HEK293 (cell line): ENCODE data around the gene XPO5.

ENCODE experiments used
- CTCF ChIA-PET: fragments of 350-600 bp; formaldehyde crosslinking; extraction: SDS; loops from one replicate; lab custom pipeline; 2021; ENCODE audit warnings: antibody characterized with exemption; lab: Yijun Ruan, JAX
- POLR2A ChIA-PET: fragments of 300-600 bp; formaldehyde crosslinking; extraction: SDS; loops from one replicate; lab custom pipeline; 2020; ENCODE audit warnings: antibody characterized with exemption, inconsistent platforms; lab: Yijun Ruan, JAX
- H3K27ac ChIP-seq: fragments of 200-500 bp; sonication (Bioruptor generic); 2 replicates; pipeline ENCODE4 v1.5.1; 2014; ENCODE audit warnings: low read depth, low read length, control low read depth, inconsistent platforms; ENCODE audit errors: extremely low read depth
- H3K36me3 ChIP-seq, 2 experiments: fragments of 200-500 bp in 1 of 2; sonication (Bioruptor generic) in 1 of 2; 1 replicate in 1 of 2; 2 replicates in 1 of 2; pipeline ENCODE4 v1.5.1; 2014 to 2017; ENCODE audit warnings: inconsistent platforms in 2 of 2, low read length in 2 of 2; ENCODE audit not compliant: control insufficient read depth in 2 of 2, insufficient read depth in 1 of 2
- H3K4me1 ChIP-seq: fragments of 200-500 bp; sonication (Bioruptor generic); 2 replicates; pipeline ENCODE4 v1.5.1; 2014; ENCODE audit warnings: mild to moderate bottlenecking, low read length, inconsistent platforms; ENCODE audit not compliant: control insufficient read depth, insufficient read depth
- H3K4me3 ChIP-seq: 2 replicates; pipeline ENCODE4 v1.5.1; 2011; ENCODE audit warnings: low read depth, mild to moderate bottlenecking, control low read depth, low read length, moderate library complexity
- H3K9me3 ChIP-seq: fragments of 200-500 bp; sonication (Bioruptor generic); 2 replicates; pipeline ENCODE4 v1.5.1; 2014; ENCODE audit warnings: low read depth, low read length, inconsistent platforms; ENCODE audit not compliant: control insufficient read depth, insufficient read depth
- GLI2 ChIP-seq: fragments of 450-650 bp; formaldehyde crosslinking; IDR thresholded peaks from 2 replicates; pipeline ENCODE4; 2017; ENCODE audit warnings: missing biosample characterization, missing genetic modification characterization, low read depth, borderline replicate concordance
- SETDB1 ChIP-seq: IDR thresholded peaks from one replicate; pipeline ENCODE4 v1.6.1; 2017; ENCODE audit warnings: mild to moderate bottlenecking, low read length, moderate library complexity, mixed read lengths; ENCODE audit not compliant: insufficient read length
- WT1 ChIP-seq: fragments of 450-650 bp; formaldehyde crosslinking; IDR thresholded peaks from 2 replicates; pipeline ENCODE4 v1.5.1; 2016; ENCODE audit warnings: missing biosample characterization, missing genetic modification characterization
- ZNF202 ChIP-seq: fragments of 450-650 bp; formaldehyde crosslinking; IDR thresholded peaks from 2 replicates; pipeline ENCODE4 v1.5.1; 2016; ENCODE audit warnings: missing biosample characterization, missing genetic modification characterization, borderline replicate concordance
- ZNF211 ChIP-seq: fragments of 450-650 bp; formaldehyde crosslinking; IDR thresholded peaks from 2 replicates; pipeline ENCODE4 v1.5.1; 2016; ENCODE audit warnings: low read depth, missing biosample characterization, missing genetic modification characterization
- ZNF223 ChIP-seq: fragments of 450-650 bp; formaldehyde crosslinking; IDR thresholded peaks from 2 replicates; pipeline ENCODE4 v1.5.1; 2016; ENCODE audit warnings: missing biosample characterization, missing genetic modification characterization
- ZNF350 ChIP-seq: fragments of 450-650 bp; formaldehyde crosslinking; IDR thresholded peaks from 2 replicates; pipeline ENCODE4 v1.5.0; 2017; ENCODE audit warnings: missing biosample characterization, mild to moderate bottlenecking, missing genetic modification characterization
- ZNF354C ChIP-seq: fragments of 450-650 bp; formaldehyde crosslinking; IDR thresholded peaks from 2 replicates; pipeline ENCODE4 v1.5.1; 2016; ENCODE audit warnings: missing biosample characterization, missing genetic modification characterization, low read depth, borderline replicate concordance
- ZNF473 ChIP-seq: fragments of 450-650 bp; formaldehyde crosslinking; IDR thresholded peaks from 2 replicates; pipeline ENCODE4 v1.5.1; 2017; ENCODE audit warnings: missing biosample characterization, missing genetic modification characterization
- ZNF501 ChIP-seq: fragments of 450-650 bp; formaldehyde crosslinking; IDR thresholded peaks from 2 replicates; pipeline ENCODE4 v1.5.1; 2016; ENCODE audit warnings: missing biosample characterization, missing genetic modification characterization
- ZNF571 ChIP-seq: fragments of 450-650 bp; formaldehyde crosslinking; IDR thresholded peaks from 2 replicates; pipeline ENCODE4 v1.5.0; 2017; ENCODE audit warnings: missing biosample characterization, missing genetic modification characterization
- ZNF585B ChIP-seq: fragments of 450-650 bp; formaldehyde crosslinking; IDR thresholded peaks from 2 replicates; pipeline ENCODE4 v1.5.1; 2016; ENCODE audit warnings: missing biosample characterization, missing genetic modification characterization
- ZNF621 ChIP-seq: fragments of 450-650 bp; formaldehyde crosslinking; IDR thresholded peaks from 2 replicates; pipeline ENCODE4 v1.5.1; 2017; ENCODE audit warnings: missing biosample characterization, missing genetic modification characterization
- ZNF626 ChIP-seq: fragments of 450-650 bp; sonication (Bioruptor Pico); formaldehyde crosslinking; IDR thresholded peaks from 2 replicates; pipeline ENCODE4 v1.5.1; 2018; ENCODE audit warnings: missing biosample characterization, missing genetic modification characterization, inconsistent platforms
- TF ChIP-seq, protein P1 (sequence below): fragments of 450-650 bp; formaldehyde crosslinking; IDR thresholded peaks from 2 replicates; pipeline ENCODE4 v1.5.1; 2016; ENCODE audit warnings: missing biosample characterization, missing genetic modification characterization
- TF ChIP-seq, protein P2 (sequence below): fragments of 450-650 bp; formaldehyde crosslinking; IDR thresholded peaks from 2 replicates; pipeline ENCODE4 v1.5.1; 2016; ENCODE audit warnings: missing biosample characterization, missing genetic modification characterization
- TF ChIP-seq, protein P3 (sequence below): fragments of 450-650 bp; formaldehyde crosslinking; conservative IDR thresholded peaks from 2 replicates; pipeline ENCODE4 v1.5.1; 2016; ENCODE audit warnings: low read depth, missing biosample characterization, missing genetic modification characterization
- TF ChIP-seq, protein P4 (sequence below): fragments of 450-650 bp; formaldehyde crosslinking; IDR thresholded peaks from 2 replicates; pipeline ENCODE4 v1.5.1; 2016; ENCODE audit warnings: missing biosample characterization, missing genetic modification characterization

Gene XPO5

DNA sequence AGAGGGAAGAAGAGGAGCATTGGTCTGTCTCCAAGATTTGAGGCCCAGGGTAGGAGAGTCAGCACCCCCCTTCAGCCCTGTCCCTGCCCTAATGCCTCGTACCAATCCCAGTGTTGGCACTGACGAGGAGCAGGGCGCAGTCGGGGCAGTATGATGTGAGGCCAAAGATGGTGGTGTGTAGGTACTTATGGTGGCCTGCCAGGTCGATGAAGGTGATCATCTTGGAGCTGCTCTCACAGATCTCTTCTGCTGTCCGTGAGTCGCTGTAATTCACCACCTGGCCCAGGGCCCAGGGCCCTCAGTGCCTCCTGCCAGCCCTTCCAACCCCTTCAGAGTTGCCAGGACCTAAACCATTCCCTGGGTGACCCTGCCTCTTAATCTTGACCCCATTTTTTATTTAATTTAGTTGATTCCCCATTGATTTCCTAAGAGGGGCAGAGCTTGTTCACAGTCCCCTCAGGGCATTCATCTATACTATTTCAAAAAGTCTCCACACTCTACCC lies 49.0 kb upstream of the XPO5 start:
- Histone ChIP-seq H3K27ac (no peak overlapping the region), H3K4me1 (0 out of 2 replicates have a peak, but pooled peaks cover 8% of the 10 kb centered on the region), H3K9me3 (no peaks in the 10 kb centered on the region)
- CTCF ChIA-PET: interaction anchor here (1.1 kb wide), 1 partner anchor 17 kb away, joined by 7 read pairs; no protein-coding TSS in a partner anchor
- POLR2A ChIA-PET: interaction anchor here (0.7 to 1.3 kb wide), 2 partner anchors 8 to 11 kb away, joined by 3 to 5 read pairs; partner anchors contain the start of gene MAD2L1BP
- TF ChIP-seq GLI2: no peak
- no peak for TF ChIP-seq ZNF473 (tag by site-specific recombination)
- no peak for TF ChIP-seq ZNF350
- TF ChIP-seq ZNF211 (tag by site-specific recombination): no peak
- TF ChIP-seq, protein P1, sequence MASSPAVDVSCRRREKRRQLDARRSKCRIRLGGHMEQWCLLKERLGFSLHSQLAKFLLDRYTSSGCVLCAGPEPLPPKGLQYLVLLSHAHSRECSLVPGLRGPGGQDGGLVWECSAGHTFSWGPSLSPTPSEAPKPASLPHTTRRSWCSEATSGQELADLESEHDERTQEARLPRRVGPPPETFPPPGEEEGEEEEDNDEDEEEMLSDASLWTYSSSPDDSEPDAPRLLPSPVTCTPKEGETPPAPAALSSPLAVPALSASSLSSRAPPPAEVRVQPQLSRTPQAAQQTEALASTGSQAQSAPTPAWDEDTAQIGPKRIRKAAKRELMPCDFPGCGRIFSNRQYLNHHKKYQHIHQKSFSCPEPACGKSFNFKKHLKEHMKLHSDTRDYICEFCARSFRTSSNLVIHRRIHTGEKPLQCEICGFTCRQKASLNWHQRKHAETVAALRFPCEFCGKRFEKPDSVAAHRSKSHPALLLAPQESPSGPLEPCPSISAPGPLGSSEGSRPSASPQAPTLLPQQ (tag by site-specific recombination): no peak
- TF ChIP-seq ZNF621 (tag by site-specific recombination): no peak
- TF ChIP-seq ZNF626 (tag by site-specific recombination): no peak
- TF ChIP-seq, protein P2, sequence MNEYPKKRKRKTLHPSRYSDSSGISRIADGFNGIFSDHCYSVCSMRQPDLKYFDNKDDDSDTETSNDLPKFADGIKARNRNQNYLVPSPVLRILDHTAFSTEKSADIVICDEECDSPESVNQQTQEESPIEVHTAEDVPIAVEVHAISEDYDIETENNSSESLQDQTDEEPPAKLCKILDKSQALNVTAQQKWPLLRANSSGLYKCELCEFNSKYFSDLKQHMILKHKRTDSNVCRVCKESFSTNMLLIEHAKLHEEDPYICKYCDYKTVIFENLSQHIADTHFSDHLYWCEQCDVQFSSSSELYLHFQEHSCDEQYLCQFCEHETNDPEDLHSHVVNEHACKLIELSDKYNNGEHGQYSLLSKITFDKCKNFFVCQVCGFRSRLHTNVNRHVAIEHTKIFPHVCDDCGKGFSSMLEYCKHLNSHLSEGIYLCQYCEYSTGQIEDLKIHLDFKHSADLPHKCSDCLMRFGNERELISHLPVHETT (tag by site-specific recombination): no peak
- TF ChIP-seq WT1 (tag by site-specific recombination): no peak
- no peak for TF ChIP-seq SETDB1
- no peak for TF ChIP-seq ZNF354C (tag by site-specific recombination)
- TF ChIP-seq, protein P3, sequence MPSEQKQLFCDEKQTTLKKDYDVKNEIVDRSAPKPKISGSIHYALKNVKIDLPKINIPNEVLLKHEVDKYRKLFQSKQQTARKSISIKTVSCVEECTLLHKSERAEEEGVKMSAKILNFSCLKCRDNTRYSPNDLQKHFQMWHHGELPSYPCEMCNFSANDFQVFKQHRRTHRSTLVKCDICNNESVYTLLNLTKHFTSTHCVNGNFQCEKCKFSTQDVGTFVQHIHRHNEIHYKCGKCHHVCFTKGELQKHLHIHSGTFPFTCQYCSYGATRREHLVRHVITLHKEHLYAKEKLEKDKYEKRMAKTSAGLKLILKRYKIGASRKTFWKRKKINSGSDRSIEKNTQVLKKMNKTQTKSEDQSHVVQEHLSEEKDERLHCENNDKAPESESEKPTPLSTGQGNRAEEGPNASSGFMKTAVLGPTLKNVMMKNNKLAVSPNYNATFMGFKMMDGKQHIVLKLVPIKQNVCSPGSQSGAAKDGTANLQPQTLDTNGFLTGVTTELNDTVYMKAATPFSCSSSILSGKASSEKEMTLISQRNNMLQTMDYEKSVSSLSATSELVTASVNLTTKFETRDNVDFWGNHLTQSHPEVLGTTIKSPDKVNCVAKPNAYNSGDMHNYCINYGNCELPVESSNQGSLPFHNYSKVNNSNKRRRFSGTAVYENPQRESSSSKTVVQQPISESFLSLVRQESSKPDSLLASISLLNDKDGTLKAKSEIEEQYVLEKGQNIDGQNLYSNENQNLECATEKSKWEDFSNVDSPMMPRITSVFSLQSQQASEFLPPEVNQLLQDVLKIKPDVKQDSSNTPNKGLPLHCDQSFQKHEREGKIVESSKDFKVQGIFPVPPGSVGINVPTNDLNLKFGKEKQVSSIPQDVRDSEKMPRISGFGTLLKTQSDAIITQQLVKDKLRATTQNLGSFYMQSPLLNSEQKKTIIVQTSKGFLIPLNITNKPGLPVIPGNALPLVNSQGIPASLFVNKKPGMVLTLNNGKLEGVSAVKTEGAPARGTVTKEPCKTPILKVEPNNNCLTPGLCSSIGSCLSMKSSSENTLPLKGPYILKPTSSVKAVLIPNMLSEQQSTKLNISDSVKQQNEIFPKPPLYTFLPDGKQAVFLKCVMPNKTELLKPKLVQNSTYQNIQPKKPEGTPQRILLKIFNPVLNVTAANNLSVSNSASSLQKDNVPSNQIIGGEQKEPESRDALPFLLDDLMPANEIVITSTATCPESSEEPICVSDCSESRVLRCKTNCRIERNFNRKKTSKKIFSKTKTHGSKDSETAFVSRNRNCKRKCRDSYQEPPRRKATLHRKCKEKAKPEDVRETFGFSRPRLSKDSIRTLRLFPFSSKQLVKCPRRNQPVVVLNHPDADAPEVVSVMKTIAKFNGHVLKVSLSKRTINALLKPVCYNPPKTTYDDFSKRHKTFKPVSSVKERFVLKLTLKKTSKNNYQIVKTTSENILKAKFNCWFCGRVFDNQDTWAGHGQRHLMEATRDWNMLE (tag by site-specific recombination): no peak
- no peak for TF ChIP-seq ZNF202
- TF ChIP-seq, protein P4, sequence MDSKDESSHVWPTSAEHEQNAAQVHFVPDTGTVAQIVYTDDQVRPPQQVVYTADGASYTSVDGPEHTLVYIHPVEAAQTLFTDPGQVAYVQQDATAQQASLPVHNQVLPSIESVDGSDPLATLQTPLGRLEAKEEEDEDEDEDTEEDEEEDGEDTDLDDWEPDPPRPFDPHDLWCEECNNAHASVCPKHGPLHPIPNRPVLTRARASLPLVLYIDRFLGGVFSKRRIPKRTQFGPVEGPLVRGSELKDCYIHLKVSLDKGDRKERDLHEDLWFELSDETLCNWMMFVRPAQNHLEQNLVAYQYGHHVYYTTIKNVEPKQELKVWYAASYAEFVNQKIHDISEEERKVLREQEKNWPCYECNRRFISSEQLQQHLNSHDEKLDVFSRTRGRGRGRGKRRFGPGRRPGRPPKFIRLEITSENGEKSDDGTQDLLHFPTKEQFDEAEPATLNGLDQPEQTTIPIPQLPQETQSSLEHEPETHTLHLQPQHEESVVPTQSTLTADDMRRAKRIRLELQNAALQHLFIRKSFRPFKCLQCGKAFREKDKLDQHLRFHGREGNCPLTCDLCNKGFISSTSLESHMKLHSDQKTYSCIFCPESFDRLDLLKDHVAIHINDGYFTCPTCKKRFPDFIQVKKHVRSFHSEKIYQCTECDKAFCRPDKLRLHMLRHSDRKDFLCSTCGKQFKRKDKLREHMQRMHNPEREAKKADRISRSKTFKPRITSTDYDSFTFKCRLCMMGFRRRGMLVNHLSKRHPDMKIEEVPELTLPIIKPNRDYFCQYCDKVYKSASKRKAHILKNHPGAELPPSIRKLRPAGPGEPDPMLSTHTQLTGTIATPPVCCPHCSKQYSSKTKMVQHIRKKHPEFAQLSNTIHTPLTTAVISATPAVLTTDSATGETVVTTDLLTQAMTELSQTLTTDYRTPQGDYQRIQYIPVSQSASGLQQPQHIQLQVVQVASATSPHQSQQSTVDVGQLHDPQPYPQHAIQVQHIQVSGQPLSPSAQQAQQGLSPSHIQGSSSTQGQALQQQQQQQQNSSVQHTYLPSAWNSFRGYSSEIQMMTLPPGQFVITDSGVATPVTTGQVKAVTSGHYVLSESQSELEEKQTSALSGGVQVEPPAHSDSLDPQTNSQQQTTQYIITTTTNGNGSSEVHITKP (tag by site-specific recombination): no peak
- TF ChIP-seq ZNF223 (tag by site-specific recombination): no peak
- TF ChIP-seq ZNF585B (tag by site-specific recombination): no peak
- TF ChIP-seq ZNF571 (tag by site-specific recombination): no peak
- TF ChIP-seq ZNF501 (tag by site-specific recombination): no peak
- TF ChIP-seq, all 188 proteins: peak for 0
- Histone ChIP-seq H3K36me3 (peaks cover 14 to 65% of the 10 kb centered on the region in 2 experiments), H3K4me3 (no peak overlapping the region)
